GM12873 (cell line): Measurements from ENCODE around the gene DMD.

Source experiments
- CTCF ChIP-seq: IDR thresholded peaks from 2 replicates; pipeline ENCODE4 v1.5.1; 2012; ENCODE audit warnings: low read depth, mild to moderate bottlenecking, moderate library complexity, low read length, control low read depth; ENCODE audit not compliant: insufficient read depth; ENCODE audit errors: missing control alignments

The DMD gene

GRCh38 chrX:31658360-31658759 is 1553.0 kb downstream of the DMD start:
- peak; percentile 26 for TF ChIP-seq CTCF

- no peak for TF ChIP-seq CTCF
Measured at GRCh38 chrX:31656013-31656412, 1555.3 kb downstream of the DMD start.

- TF ChIP-seq CTCF = no peak
Measured at GRCh38 chrX:31653422-31653821, 1557.9 kb downstream of the DMD start.

DNA sequence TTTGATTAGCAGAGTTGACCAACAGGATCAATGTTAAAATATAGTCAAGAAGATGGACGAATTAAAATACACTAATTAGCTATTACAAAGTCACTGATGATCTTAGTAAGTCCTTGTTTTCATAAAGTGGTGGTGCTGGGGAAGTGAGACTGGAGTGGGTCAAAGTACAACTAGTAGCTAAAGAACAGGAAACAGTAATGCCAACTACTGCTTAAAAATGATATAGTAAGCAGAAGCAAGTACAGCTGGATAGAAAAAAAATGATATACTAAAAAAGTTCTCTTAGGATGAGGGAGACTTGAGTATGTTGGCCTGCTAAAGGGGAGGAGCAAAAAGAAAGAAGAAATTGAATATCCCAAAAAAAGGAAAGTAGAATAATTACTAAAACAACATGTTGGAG is 1558.7 kb downstream of the DMD start:
- no peak for TF ChIP-seq CTCF

DNA sequence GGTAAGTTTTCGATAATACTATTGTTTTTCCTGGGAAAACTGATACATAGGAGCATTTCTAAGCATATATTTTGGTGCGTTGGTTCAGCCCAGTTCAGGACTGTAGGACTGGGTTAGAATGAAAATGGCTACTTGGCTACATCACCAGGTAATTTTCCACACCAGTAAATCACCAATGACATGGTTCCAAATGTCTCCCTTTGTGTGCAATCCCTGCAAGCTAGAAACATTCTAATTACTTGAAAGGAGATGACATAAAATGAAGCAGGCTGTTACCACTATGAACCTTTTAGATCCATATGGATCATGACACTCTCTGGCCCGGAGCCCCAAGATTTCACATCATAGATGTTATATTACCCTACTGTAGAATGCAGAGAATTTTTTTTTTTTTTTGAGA is 1562.1 kb downstream of the DMD start:
- TF ChIP-seq CTCF = no peak

DNA sequence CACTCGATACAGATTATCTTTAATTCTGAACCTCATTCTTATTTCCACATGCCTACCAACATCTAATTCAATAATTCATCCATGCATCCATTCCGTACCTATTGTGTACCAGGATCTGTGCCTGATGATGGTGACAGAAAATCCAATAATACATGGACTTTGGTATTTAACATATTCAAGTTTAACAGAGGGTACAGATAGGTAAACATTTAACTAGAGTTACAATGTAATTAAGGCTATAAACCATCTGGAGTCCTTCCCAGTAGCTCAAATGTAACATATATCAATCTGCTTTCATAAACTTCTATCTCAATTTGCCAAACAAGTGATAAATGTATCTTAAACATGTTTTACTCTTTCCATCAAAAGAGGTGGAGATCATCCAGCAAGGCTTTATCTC is 1578.0 kb downstream of the DMD start:
- TF ChIP-seq CTCF = no peak

GRCh38 chrX:31629195-31629594 is 1582.2 kb downstream of the DMD start:
- TF ChIP-seq CTCF = no peak
